Smooth muscle cell (in vitro differentiated cells): Measurements from ENCODE around the gene MATN1. TPM values are rescaled to one million over a fixed set of nuclear protein-coding genes. Genes with fewer than 3 reads are reported as not detected.

ENCODE experiments used
- DNase-seq: peaks from one replicate; lab custom pipeline; 2025; ENCODE audit not compliant: unreplicated experiment; lab: John Stamatoyannopoulos, UW
- H2AFZ ChIP-seq: fragments of 200-600 bp; sonication (generic); 2 replicates; pipeline ENCODE4 v1.6.0; 2016; ENCODE audit warnings: antibody characterized with exemption, low read depth, mild to moderate bottlenecking
- H3F3A ChIP-seq: fragments of 200-600 bp; sonication (generic); 2 replicates; pipeline ENCODE4 v1.6.0; 2017; ENCODE audit warnings: antibody characterized with exemption, low read depth
- H3K27ac ChIP-seq: fragments of 200-600 bp; sonication (generic); 2 replicates; pipeline ENCODE4 v1.5.1; 2016; ENCODE audit warnings: low read depth, mild to moderate bottlenecking
- H3K27me3 ChIP-seq: fragments of 200-600 bp; sonication (generic); 2 replicates; pipeline ENCODE4 v1.6.1; 2016; ENCODE audit warnings: low read depth, mild to moderate bottlenecking
- H3K36me3 ChIP-seq: fragments of 200-600 bp; sonication (generic); 2 replicates; pipeline ENCODE4 v1.5.1; 2016; ENCODE audit warnings: low read depth
- H3K4me1 ChIP-seq: fragments of 200-600 bp; sonication (generic); 2 replicates; pipeline ENCODE4 v1.5.1; 2016; ENCODE audit warnings: low read depth
- H3K4me2 ChIP-seq: fragments of 200-600 bp; sonication (generic); 2 replicates; pipeline ENCODE4 v1.6.0; 2016; ENCODE audit warnings: mild to moderate bottlenecking
- H3K4me3 ChIP-seq: fragments of 200-600 bp; sonication (generic); 2 replicates; pipeline ENCODE4 v1.5.1; 2016; ENCODE audit warnings: mild to moderate bottlenecking
- H3K79me2 ChIP-seq: fragments of 200-600 bp; sonication (generic); 2 replicates; pipeline ENCODE4 v1.6.0; 2016; ENCODE audit warnings: low read depth, mild to moderate bottlenecking
- H3K9ac ChIP-seq: fragments of 200-600 bp; sonication (generic); 2 replicates; pipeline ENCODE4 v1.6.0; 2016; ENCODE audit warnings: low read depth
- H3K9me3 ChIP-seq: fragments of 200-600 bp; sonication (generic); replicated peaks from 2 replicates; pipeline ENCODE4 v1.5.1; 2016; ENCODE audit warnings: low read depth
- H4K20me1 ChIP-seq: fragments of 200-600 bp; sonication (generic); 2 replicates; pipeline ENCODE4 v1.6.0; 2016; ENCODE audit warnings: low read depth
- CTCF ChIP-seq: fragments of 200-600 bp; sonication (generic); IDR thresholded peaks from 2 replicates; pipeline ENCODE4 v1.5.1; 2017; ENCODE audit warnings: borderline replicate concordance, mild to moderate bottlenecking, antibody characterized with exemption; ENCODE audit not compliant: insufficient read depth, poor library complexity, severe bottlenecking
- WGBS: methylation state at CpG from one replicate; pipeline ENCODE4 v1.1.7; 2016; ENCODE audit warnings: low lambda C conversion rate; 5-methylcytosine and 5-hydroxymethylcytosine counted together
- polyA plus RNA-seq: library from polyadenylated mRNA; unstranded; fragments of >200 nt; fragmentation: Nextera tagmentation; extraction: Ambion mirVana; gene quantifications from 2 replicates; pipeline ENCODE4 v1.2.1, GENCODE V29; 2016
- total RNA-seq: library from RNA; depleted of rRNA; stranded (reverse); fragments of >200 nt; gene quantifications from 2 replicates; pipeline ENCODE4 v1.2.3, GENCODE V29; 2014

The MATN1 gene
- total and polyA plus RNA-seq, 2 experiments from 2014 or later, result 0.40 to 2.0 TPM

GRCh38 chr1:30735668-30736498 lies 12.5 kb upstream of the MATN1 start:
- H3K79me2 ChIP-seq, result no peaks in the 10 kb centered on the region
- H2AFZ ChIP-seq, result no peak overlapping the region
- no peaks in the 10 kb centered on the region for H3K36me3 ChIP-seq
- H3F3A ChIP-seq, result no peaks in the 10 kb centered on the region
- WGBS, result 93% methylated on average over 6 of the region's 6 CpGs
- no peak overlapping the region for H3K27ac ChIP-seq
- no peak for TF ChIP-seq CTCF
- H3K9ac ChIP-seq, result no peak overlapping the region
- H3K9me3 ChIP-seq, result no peaks in the 10 kb centered on the region
- DNase-seq, result no peak
- H3K4me2 ChIP-seq, result no peak overlapping the region
- no peaks in the 10 kb centered on the region for H4K20me1 ChIP-seq
- no peaks in the 10 kb centered on the region for H3K4me1 ChIP-seq
- H3K4me3 ChIP-seq, result no peak overlapping the region
- H3K27me3 ChIP-seq, result no peaks in the 10 kb centered on the region

GRCh38 chr1:30735124-30735523 lies 11.7 kb upstream of the MATN1 start:
- 92% methylated on average over 6 of the region's 6 CpGs for WGBS

GRCh38 chr1:30734580-30734979 lies 11.2 kb upstream of the MATN1 start:
- Histone ChIP-seq H3K27me3 (no peaks in the 10 kb centered on the region), H3K9me3 (no peaks in the 10 kb centered on the region), H3K4me3 (no peak overlapping the region), H3K4me2 (no peak overlapping the region), H4K20me1 (no peaks in the 10 kb centered on the region), H3K36me3 (no peaks in the 10 kb centered on the region), H3K79me2 (no peaks in the 10 kb centered on the region), H3K9ac (no peak overlapping the region), H3K27ac (no peak overlapping the region), H3F3A (no peaks in the 10 kb centered on the region), H3K4me1 (no peaks in the 10 kb centered on the region), H2AFZ (no peak overlapping the region)
- TF ChIP-seq CTCF, result no peak
- 96% methylated on average over 4 of the region's 4 CpGs for WGBS
- no peak for DNase-seq

More at GRCh38 chr1:30735124-30735523, 11.7 kb upstream of the MATN1 start:
- Histone ChIP-seq H3K27ac (no peak overlapping the region), H3K4me1 (no peaks in the 10 kb centered on the region), H3K27me3 (no peaks in the 10 kb centered on the region), H3F3A (no peaks in the 10 kb centered on the region), H3K4me3 (no peak overlapping the region), H3K9me3 (no peaks in the 10 kb centered on the region), H2AFZ (no peak overlapping the region), H3K79me2 (no peaks in the 10 kb centered on the region), H3K9ac (no peak overlapping the region), H3K4me2 (no peak overlapping the region), H4K20me1 (no peaks in the 10 kb centered on the region), H3K36me3 (no peaks in the 10 kb centered on the region)
- DNase-seq, result no peak
- TF ChIP-seq CTCF, result no peak

GRCh38 chr1:30734106-30734505 lies 10.7 kb upstream of the MATN1 start:
- no peak for TF ChIP-seq CTCF
- WGBS, result 97% methylated on average over 4 of the region's 4 CpGs

More at GRCh38 chr1:30734106-30734505, 10.7 kb upstream of the MATN1 start:
- Histone ChIP-seq H3K4me2 (no peak overlapping the region), H2AFZ (no peak overlapping the region), H3K9ac (no peak overlapping the region), H3K9me3 (no peaks in the 10 kb centered on the region), H3K4me1 (no peaks in the 10 kb centered on the region), H3K79me2 (no peaks in the 10 kb centered on the region), H3K27me3 (no peaks in the 10 kb centered on the region), H4K20me1 (no peaks in the 10 kb centered on the region), H3F3A (no peaks in the 10 kb centered on the region), H3K36me3 (no peaks in the 10 kb centered on the region), H3K4me3 (no peak overlapping the region), H3K27ac (no peak overlapping the region)
- no peak for DNase-seq
